ENCODE data around the gene SLAMF1.

SLAMF1 gene

GRCh38 chr1:160619742-160620277, 27.0 kb downstream of the SLAMF1 start:
- no peak for TF ChIP-seq CTCF (IDR thresholded peaks at IDR 0.05; ENCODE audit: low read length, missing control alignments)
- no peak for DNase-seq (ENCODE audit: low read depth)
- no peak overlapping the region for H3K4me3 ChIP-seq (replicated peaks; ENCODE audit: low read depth, low read length)

DNA sequence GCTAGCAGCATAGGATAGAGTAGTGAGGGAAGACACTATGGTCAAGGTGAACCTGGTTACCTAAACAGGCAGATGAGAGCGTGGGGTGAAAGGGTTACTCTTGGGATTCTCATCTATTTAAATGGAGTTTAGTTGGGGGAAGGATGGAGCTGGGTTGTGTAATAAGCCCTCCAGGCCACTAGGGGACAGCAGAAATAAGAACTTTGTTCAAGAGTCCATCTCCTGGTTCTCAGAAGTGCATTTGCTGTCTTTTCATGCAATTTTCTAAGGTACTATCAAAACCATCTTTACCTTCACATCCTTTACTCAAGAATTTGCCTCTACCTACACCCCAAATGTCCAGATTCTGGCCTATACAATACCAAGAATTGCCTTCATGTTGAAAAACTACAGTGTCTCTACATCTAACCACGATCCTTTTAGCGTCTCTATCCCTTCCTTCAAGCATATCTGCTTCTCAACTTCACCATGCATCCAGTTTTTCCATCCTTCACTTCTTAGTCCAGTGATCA, 28.0 kb downstream of the SLAMF1 start:
- H3K4me3 ChIP-seq (replicated peaks; ENCODE audit: low read depth, low read length): no peak overlapping the region
- no peak for DNase-seq (ENCODE audit: low read depth)
- TF ChIP-seq CTCF (IDR thresholded peaks at IDR 0.05; ENCODE audit: low read length, missing control alignments): peak; percentile 25

DNA sequence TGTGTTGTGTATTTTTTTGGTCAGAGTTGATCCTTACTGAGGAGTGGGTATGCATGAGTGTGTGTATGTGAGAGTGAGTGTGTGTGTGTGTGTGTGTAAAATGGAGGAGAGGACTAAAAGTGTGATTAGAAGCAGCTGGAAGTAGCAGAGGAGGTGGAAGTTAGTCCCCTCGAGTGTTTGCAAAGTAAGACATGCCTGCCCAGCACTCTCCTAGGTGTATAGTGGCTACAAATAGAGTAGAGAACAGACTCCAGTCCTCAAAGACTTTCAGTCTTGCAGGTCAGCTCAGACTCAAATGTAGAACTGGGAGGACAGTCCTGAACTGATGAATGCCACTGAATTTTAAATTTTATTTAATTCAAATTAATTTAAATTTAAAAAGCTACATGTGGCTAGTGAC, 28.5 kb downstream of the SLAMF1 start:
- no peak overlapping the region for H3K4me3 ChIP-seq (replicated peaks; ENCODE audit: low read depth, low read length)
- no peak for TF ChIP-seq CTCF (IDR thresholded peaks at IDR 0.05; ENCODE audit: low read length, missing control alignments)
- no peak for DNase-seq (ENCODE audit: low read depth)

DNA sequence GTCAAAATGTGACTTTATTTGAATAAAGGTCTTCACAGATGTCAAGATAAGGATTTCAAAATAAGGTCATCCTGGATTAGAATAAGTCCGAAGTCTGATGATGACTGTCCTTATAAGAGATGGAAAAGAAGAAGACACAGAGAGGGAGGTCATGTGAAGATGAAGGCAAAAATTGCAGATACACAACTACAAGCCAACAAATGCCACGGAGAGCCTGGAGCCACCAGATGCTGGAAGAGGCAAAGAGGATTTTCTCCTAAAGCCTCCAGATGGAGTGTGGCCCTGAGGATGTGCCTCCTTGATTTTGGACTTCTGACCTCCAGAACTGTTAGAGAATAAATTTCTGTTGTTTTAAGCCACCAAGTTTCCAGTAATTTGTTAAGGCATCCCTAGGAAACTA, 31.2 kb downstream of the SLAMF1 start:
- DNase-seq (ENCODE audit: low read depth): no peak
- TF ChIP-seq CTCF (IDR thresholded peaks at IDR 0.05; ENCODE audit: low read length, missing control alignments): no peak

GRCh38 chr1:160614410-160614809, 32.4 kb downstream of the SLAMF1 start:
- no peak for DNase-seq (ENCODE audit: low read depth)
- H3K4me3 ChIP-seq (replicated peaks; ENCODE audit: low read depth, low read length): no peak overlapping the region
- TF ChIP-seq CTCF (IDR thresholded peaks at IDR 0.05; ENCODE audit: low read length, missing control alignments): no peak

More for the DNA sequence above, 31.2 kb downstream of the SLAMF1 start:
- no peak overlapping the region for H3K4me3 ChIP-seq (replicated peaks; ENCODE audit: low read depth, low read length)

DNA sequence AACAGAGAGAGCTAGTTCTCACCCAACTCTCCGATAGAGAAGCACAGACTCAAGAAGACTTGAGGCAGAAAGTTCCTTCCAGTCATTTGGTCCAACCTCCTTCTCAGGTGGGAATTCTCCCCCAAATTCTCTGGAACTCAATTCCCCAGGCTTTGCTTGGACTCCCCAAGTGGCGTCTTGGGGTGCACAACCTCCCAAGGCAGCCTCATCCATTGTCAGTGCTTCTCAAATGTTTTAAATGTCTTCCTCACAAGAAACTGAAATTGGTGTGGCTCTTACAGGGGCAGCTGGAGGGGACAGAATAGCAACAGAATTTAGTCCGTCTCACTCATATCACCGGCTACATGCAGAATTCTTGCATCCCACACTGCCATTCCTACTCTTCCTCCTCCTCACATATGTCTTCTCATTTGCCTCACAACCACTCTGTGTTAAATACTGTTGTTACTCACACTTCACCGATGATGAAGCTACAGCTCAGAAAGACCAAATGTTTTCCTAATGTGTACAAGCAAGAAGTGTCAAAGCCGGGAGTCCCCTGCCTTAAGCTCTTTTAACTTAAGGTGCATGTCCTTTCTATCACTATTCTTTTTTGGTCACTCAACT, 34.1 kb downstream of the SLAMF1 start:
- no peak overlapping the region for H3K4me3 ChIP-seq (replicated peaks; ENCODE audit: low read depth, low read length)
- no peak for TF ChIP-seq CTCF (IDR thresholded peaks at IDR 0.05; ENCODE audit: low read length, missing control alignments)
- no peak for DNase-seq (ENCODE audit: low read depth)

All from fibroblast of pulmonary artery (primary cell).